GM12878 (cell line): Measurements from ENCODE around the gene ROCK2. TPM values are rescaled to one million over a fixed set of nuclear protein-coding genes. Genes with fewer than 3 reads are reported as not detected.

Source experiments
- ATAC-seq: fragments of 200-7000 bp; cut with Tn5 transposase; 3 replicates; pipeline ENCODE4 v1.9.1; 2020; ENCODE audit warnings: mild to moderate bottlenecking, moderate library complexity
- BruUV-seq: library from RNA; stranded (reverse); fragments of 400-500 nt; replicated peaks from 2 replicates; lab custom pipeline; 2021; lab: Mats Ljungman, UMichigan
- CTCF ChIA-PET: fragments of 300-600 bp; sonication (Branson Sonifier 250); formaldehyde crosslinking; extraction: SDS; loops from one replicate; lab custom pipeline; 2021; ENCODE audit warnings: inconsistent platforms; lab: Yijun Ruan, JAX
- POLR2A ChIA-PET: fragments of 350-600 bp; formaldehyde crosslinking; extraction: SDS; loops from one replicate; lab custom pipeline; 2021; ENCODE audit warnings: inconsistent platforms; lab: Charles Lee
- RAD21 ChIA-PET: fragments of 300-600 bp; sonication (Branson Sonifier 250); formaldehyde crosslinking; loops from one replicate; lab custom pipeline; 2023; ENCODE audit warnings: antibody characterized with exemption; ENCODE audit not compliant: unreplicated experiment; lab: Charles Lee
- SMC1A ChIA-PET: fragments of 300-600 bp; sonication (Branson Sonifier 250); formaldehyde crosslinking; loops from one replicate; lab custom pipeline; 2023; ENCODE audit not compliant: unreplicated experiment, uncharacterized antibody; lab: Charles Lee
- DNase-seq: peaks from one replicate; pipeline ENCODE4 v3.0.0-alpha.2; 2011; ENCODE audit warnings: low read depth, low spot score
- FAIRE-seq: peaks from 3 replicates; lab custom pipeline; 2011; peaks lifted over from hg19 to GRCh38; lab: Jason Lieb, UNC
- H2AFZ ChIP-seq: 2 replicates; pipeline ENCODE4 v1.6.0; 2011; ENCODE audit warnings: low read depth, low read length, control low read depth; ENCODE audit not compliant: control insufficient read depth
- H3K27ac ChIP-seq: 2 replicates; pipeline ENCODE4 v1.5.1; 2011; ENCODE audit warnings: control low read depth; ENCODE audit not compliant: control insufficient read depth, insufficient read depth
- H3K27me3 ChIP-seq, 2 experiments: replicated peaks in 1 of 2; 2 replicates each; pipeline versions ENCODE4 v1.6.0 to v1.6.1; 2011; ENCODE audit warnings: low read length in 1 of 2; ENCODE audit not compliant: control insufficient read depth in 2 of 2, insufficient read depth in 2 of 2
- H3K36me3 ChIP-seq, 2 experiments: 2 replicates each; pipeline ENCODE4 v1.5.1; 2011; ENCODE audit warnings: low read length in 1 of 2; ENCODE audit not compliant: control insufficient read depth in 2 of 2, insufficient read depth in 2 of 2
- H3K4me1 ChIP-seq: 2 replicates; pipeline ENCODE4 v1.6.1; 2011; ENCODE audit warnings: mild to moderate bottlenecking, low read length, moderate library complexity, mixed read lengths; ENCODE audit not compliant: control insufficient read depth, insufficient read depth
- H3K4me2 ChIP-seq: 2 replicates; pipeline ENCODE4 v1.6.0; 2011; ENCODE audit warnings: control low read depth; ENCODE audit not compliant: control insufficient read depth, insufficient read depth
- H3K4me3 ChIP-seq: fragments of 200-600 bp; sonication (generic); 2 replicates; pipeline ENCODE4 v1.5.1; 2016
- H3K79me2 ChIP-seq: 2 replicates; pipeline ENCODE4 v1.6.0; 2011; ENCODE audit warnings: low read length; ENCODE audit not compliant: control insufficient read depth, insufficient read depth
- H3K9ac ChIP-seq: 2 replicates; pipeline ENCODE4 v1.8.0; 2011; ENCODE audit warnings: low read length, control low read depth, mixed read lengths; ENCODE audit not compliant: control insufficient read depth, insufficient read depth
- H3K9me3 ChIP-seq: replicated peaks from 3 replicates; pipeline ENCODE4 v1.5.1; 2011; ENCODE audit warnings: mild to moderate bottlenecking, low read length; ENCODE audit not compliant: control insufficient read depth, insufficient read depth
- H4K20me1 ChIP-seq: 2 replicates; pipeline ENCODE4 v1.6.0; 2011; ENCODE audit not compliant: control insufficient read depth, insufficient read depth
- BMI1 ChIP-seq: fragments of 450-650 bp; IDR thresholded peaks from 2 replicates; pipeline ENCODE4 v1.6.1; 2016; ENCODE audit warnings: mild to moderate bottlenecking, moderate library complexity, borderline replicate concordance
- CBFB ChIP-seq: IDR thresholded peaks from 2 replicates; pipeline ENCODE4 v1.6.1; 2016; ENCODE audit warnings: antibody characterized with exemption, low read depth
- HDAC6 ChIP-seq: fragments of 200-600 bp; sonication (generic); IDR thresholded peaks from one replicate; pipeline ENCODE4 v1.8.0; 2017; ENCODE audit warnings: antibody characterized with exemption; ENCODE audit not compliant: unreplicated experiment
- IRF4 ChIP-seq: IDR thresholded peaks from 2 replicates; pipeline ENCODE4 v1.6.1; 2011; ENCODE audit warnings: low read depth, low read length
- NR2C2 ChIP-seq: IDR thresholded peaks from 2 replicates; pipeline ENCODE4 v1.6.1; 2011; ENCODE audit warnings: borderline replicate concordance, low read depth; ENCODE audit not compliant: control insufficient read depth, insufficient read length
- PML ChIP-seq: IDR thresholded peaks from 2 replicates; pipeline ENCODE4 v1.6.1; 2012; ENCODE audit warnings: low read length, inconsistent platforms
- RAD21 ChIP-seq: IDR thresholded peaks from 2 replicates; pipeline ENCODE4 v1.6.1; 2011; ENCODE audit warnings: mild to moderate bottlenecking, low read depth, low read length, moderate library complexity; ENCODE audit not compliant: insufficient read depth
- RB1 ChIP-seq: fragments of 450-650 bp; formaldehyde crosslinking; IDR thresholded peaks from 2 replicates; pipeline ENCODE4 v1.6.1; 2017; ENCODE audit warnings: mild to moderate bottlenecking, borderline replicate concordance
- WGBS: methylation state at CpG from one replicate; pipeline ENCODE4 v1.1.6; 2016; ENCODE audit warnings: low lambda C conversion rate; ENCODE audit not compliant: insufficient replicate concordance, insufficient coverage; ENCODE audit errors: missing lambda C conversion rate; 5-methylcytosine and 5-hydroxymethylcytosine counted together
- in situ Hi-C: fragments of 300-500 bp; cut with MboI; formaldehyde crosslinking; loops from 9 replicates; pipeline ENCODE4 v1.14.3; 2018; ENCODE audit warnings: mixed read lengths
- intact Hi-C: fragments of 100-400 bp; cut with micrococcal nuclease; formaldehyde crosslinking; loops from one replicate; pipeline ENCODE4 v1.14.2; 2022; ENCODE audit not compliant: unreplicated experiment
- polyA plus RNA-seq, 11 experiments: library from polyadenylated mRNA; depleted of rRNA in 4 of 11; unstranded in 6 of 11; stranded (reverse) in 5 of 11; fragments of >200 nt; fragmentation: Nextera tagmentation in 4 of 11; fragmentation: Illumina TruSeq in 1 of 11; extraction: Ambion mirVana in 4 of 11; extraction: Trizol in 1 of 11; gene quantifications; 1 replicate in 1 of 11; 2 replicates in 10 of 11; pipeline versions ENCODE4 v1.2.1 to v1.2.3, GENCODE V29; 2011 to 2016; ENCODE audit warnings: inconsistent platforms in 2 of 11, missing spikeins in 2 of 11, low read depth in 1 of 11
- total RNA-seq, 4 experiments: library from RNA; depleted of rRNA in 3 of 4; stranded (reverse); fragments of >200 nt in 3 of 4; fragmentation: Illumina TruSeq in 1 of 4; extraction: Trizol in 1 of 4; gene quantifications; 2 replicates each; pipeline versions ENCODE4 v1.2.1 to v1.2.3, GENCODE V29; 2013 to 2021
- TF ChIP-seq, protein P1 (sequence below): fragments of 450-650 bp; IDR thresholded peaks from 2 replicates; pipeline ENCODE4 v1.6.1; 2018; ENCODE audit warnings: mild to moderate bottlenecking, low read depth, moderate library complexity; ENCODE audit not compliant: partially characterized antibody
- TF ChIP-seq, protein P2 (sequence below): fragments of 450-650 bp; IDR thresholded peaks from 2 replicates; pipeline ENCODE4 v1.6.1; 2018; ENCODE audit warnings: borderline replicate concordance, mild to moderate bottlenecking; ENCODE audit not compliant: partially characterized antibody
- TF ChIP-seq, protein P3 (sequence below): fragments of 450-650 bp; formaldehyde crosslinking; IDR thresholded peaks from 2 replicates; pipeline ENCODE4 v1.4.0; 2020; ENCODE audit warnings: mild to moderate bottlenecking, moderate library complexity
- TF ChIP-seq, protein P4 (sequence below): fragments of 450-650 bp; IDR thresholded peaks from 2 replicates; pipeline ENCODE4 v1.6.1; 2017; ENCODE audit warnings: mild to moderate bottlenecking

Gene ROCK2
- total and polyA plus RNA-seq, 10 of the 15 experiments (the other 5 are each of a cell fraction or from before 2014, with no cell fraction given): 4.6 to 22.1 (median 8.3) TPM

DNA sequence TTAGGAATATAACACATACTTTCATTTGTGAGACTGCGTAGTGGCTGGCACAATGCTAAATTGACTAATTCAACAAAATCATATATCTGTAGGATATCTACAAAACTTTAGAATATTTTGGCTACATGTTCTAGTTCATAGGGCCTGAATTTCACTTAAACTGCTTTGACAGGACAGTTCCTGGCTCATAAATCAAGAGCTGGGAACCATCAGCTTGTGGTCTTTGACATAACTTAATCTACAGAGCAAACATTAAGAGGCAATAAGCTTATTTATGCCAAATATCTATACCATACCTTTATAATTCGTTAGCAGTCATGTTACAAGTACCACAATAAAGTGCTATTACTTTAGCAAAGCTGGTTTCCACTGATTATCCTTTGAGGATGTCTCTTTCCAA is 83.5 kb downstream of the ROCK2 start:
- POLR2A ChIA-PET: no interaction called here
- no peaks in the 10 kb centered on the region; a peak in 1 of 4 replicates for H3K36me3 ChIP-seq
- in situ Hi-C loops: no loop called here
- RAD21 ChIA-PET: no interaction called here
- DNase-seq: no peak
- no peak for FAIRE-seq
- H3K9ac ChIP-seq: no peak overlapping the region
- intact Hi-C loops: no loop called here
- H3K4me3 ChIP-seq: no peak overlapping the region
- no peaks in the 10 kb centered on the region for H4K20me1 ChIP-seq
- BruUV-seq: no TSS peak
- no peaks in the 10 kb centered on the region for H3K9me3 ChIP-seq
- ATAC-seq: no peak
- H2AFZ ChIP-seq: no peak overlapping the region
- no peaks in the 10 kb centered on the region for H3K4me1 ChIP-seq
- H3K27me3 ChIP-seq: no peaks in the 10 kb centered on the region
- H3K27ac ChIP-seq: no peak overlapping the region
- no peak overlapping the region for H3K4me2 ChIP-seq
- H3K79me2 ChIP-seq: no peaks in the 10 kb centered on the region
- 43% methylated on average over 2 of the region's 2 CpGs for WGBS
- SMC1A ChIA-PET: no interaction called here
- TF ChIP-seq NR2C2 (no peak), BMI1 (no peak), PML (no peak), IRF4 (no peak), RB1 (no peak), RAD21 (no peak), CBFB (no peak), HDAC6 (no peak)
- TF ChIP-seq, protein P1, sequence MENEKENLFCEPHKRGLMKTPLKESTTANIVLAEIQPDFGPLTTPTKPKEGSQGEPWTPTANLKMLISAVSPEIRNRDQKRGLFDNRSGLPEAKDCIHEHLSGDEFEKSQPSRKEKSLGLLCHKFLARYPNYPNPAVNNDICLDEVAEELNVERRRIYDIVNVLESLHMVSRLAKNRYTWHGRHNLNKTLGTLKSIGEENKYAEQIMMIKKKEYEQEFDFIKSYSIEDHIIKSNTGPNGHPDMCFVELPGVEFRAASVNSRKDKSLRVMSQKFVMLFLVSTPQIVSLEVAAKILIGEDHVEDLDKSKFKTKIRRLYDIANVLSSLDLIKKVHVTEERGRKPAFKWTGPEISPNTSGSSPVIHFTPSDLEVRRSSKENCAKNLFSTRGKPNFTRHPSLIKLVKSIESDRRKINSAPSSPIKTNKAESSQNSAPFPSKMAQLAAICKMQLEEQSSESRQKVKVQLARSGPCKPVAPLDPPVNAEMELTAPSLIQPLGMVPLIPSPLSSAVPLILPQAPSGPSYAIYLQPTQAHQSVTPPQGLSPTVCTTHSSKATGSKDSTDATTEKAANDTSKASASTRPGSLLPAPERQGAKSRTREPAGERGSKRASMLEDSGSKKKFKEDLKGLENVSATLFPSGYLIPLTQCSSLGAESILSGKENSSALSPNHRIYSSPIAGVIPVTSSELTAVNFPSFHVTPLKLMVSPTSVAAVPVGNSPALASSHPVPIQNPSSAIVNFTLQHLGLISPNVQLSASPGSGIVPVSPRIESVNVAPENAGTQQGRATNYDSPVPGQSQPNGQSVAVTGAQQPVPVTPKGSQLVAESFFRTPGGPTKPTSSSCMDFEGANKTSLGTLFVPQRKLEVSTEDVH: no peak
- TF ChIP-seq, protein P2, sequence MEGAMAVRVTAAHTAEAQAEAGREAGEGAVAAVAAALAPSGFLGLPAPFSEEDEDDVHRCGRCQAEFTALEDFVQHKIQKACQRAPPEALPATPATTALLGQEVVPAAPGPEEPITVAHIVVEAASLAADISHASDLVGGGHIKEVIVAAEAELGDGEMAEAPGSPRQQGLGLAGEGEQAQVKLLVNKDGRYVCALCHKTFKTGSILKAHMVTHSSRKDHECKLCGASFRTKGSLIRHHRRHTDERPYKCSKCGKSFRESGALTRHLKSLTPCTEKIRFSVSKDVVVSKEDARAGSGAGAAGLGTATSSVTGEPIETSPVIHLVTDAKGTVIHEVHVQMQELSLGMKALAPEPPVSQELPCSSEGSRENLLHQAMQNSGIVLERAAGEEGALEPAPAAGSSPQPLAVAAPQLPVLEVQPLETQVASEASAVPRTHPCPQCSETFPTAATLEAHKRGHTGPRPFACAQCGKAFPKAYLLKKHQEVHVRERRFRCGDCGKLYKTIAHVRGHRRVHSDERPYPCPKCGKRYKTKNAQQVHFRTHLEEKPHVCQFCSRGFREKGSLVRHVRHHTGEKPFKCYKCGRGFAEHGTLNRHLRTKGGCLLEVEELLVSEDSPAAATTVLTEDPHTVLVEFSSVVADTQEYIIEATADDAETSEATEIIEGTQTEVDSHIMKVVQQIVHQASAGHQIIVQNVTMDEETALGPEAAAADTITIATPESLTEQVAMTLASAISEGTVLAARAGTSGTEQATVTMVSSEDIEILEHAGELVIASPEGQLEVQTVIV: no peak
- TF ChIP-seq, protein P3, sequence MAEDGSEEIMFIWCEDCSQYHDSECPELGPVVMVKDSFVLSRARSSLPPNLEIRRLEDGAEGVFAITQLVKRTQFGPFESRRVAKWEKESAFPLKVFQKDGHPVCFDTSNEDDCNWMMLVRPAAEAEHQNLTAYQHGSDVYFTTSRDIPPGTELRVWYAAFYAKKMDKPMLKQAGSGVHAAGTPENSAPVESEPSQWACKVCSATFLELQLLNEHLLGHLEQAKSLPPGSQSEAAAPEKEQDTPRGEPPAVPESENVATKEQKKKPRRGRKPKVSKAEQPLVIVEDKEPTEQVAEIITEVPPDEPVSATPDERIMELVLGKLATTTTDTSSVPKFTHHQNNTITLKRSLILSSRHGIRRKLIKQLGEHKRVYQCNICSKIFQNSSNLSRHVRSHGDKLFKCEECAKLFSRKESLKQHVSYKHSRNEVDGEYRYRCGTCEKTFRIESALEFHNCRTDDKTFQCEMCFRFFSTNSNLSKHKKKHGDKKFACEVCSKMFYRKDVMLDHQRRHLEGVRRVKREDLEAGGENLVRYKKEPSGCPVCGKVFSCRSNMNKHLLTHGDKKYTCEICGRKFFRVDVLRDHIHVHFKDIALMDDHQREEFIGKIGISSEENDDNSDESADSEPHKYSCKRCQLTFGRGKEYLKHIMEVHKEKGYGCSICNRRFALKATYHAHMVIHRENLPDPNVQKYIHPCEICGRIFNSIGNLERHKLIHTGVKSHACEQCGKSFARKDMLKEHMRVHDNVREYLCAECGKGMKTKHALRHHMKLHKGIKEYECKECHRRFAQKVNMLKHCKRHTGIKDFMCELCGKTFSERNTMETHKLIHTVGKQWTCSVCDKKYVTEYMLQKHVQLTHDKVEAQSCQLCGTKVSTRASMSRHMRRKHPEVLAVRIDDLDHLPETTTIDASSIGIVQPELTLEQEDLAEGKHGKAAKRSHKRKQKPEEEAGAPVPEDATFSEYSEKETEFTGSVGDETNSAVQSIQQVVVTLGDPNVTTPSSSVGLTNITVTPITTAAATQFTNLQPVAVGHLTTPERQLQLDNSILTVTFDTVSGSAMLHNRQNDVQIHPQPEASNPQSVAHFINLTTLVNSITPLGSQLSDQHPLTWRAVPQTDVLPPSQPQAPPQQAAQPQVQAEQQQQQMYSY (CRISPR knock-in tag): no peak
- TF ChIP-seq, protein P4, sequence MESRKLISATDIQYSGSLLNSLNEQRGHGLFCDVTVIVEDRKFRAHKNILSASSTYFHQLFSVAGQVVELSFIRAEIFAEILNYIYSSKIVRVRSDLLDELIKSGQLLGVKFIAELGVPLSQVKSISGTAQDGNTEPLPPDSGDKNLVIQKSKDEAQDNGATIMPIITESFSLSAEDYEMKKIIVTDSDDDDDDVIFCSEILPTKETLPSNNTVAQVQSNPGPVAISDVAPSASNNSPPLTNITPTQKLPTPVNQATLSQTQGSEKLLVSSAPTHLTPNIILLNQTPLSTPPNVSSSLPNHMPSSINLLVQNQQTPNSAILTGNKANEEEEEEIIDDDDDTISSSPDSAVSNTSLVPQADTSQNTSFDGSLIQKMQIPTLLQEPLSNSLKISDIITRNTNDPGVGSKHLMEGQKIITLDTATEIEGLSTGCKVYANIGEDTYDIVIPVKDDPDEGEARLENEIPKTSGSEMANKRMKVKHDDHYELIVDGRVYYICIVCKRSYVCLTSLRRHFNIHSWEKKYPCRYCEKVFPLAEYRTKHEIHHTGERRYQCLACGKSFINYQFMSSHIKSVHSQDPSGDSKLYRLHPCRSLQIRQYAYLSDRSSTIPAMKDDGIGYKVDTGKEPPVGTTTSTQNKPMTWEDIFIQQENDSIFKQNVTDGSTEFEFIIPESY: no peak
- CTCF ChIA-PET: interaction anchor here (1.9 kb wide), 1 partner anchor 10 kb away, joined by 6 read pairs; no protein-coding TSS in a partner anchor
